ENCODE measurements around the gene TIPARP. TPM values are rescaled to one million over a fixed set of nuclear protein-coding genes. Genes with fewer than 3 reads are reported as not detected.

TIPARP gene
- total and polyA plus RNA-seq, 2 donors (not counting 1 experiment from before 2014, with no cell fraction given): 11.2 to 42.5 TPM

- Mint-ChIP-seq H3K27me3 (no peaks in the 10 kb centered on the region), H3K9me3 (ENCODE audit: insufficient read depth) (no peaks in the 10 kb centered on the region), H3K4me1 (no peaks in the 10 kb centered on the region), H3K4me3 (no peak overlapping the region), H3K27ac (no peak overlapping the region)
- H3K4me2 ChIP-seq (replicated peaks; ENCODE audit: low read depth, low read length, poor library complexity, severe bottlenecking): no peak overlapping the region
- H3K79me2 ChIP-seq (ENCODE audit: control insufficient read depth, insufficient read depth, low read length): no peaks in the 10 kb centered on the region
- POLR2A ChIA-PET: no interaction called here
- H3K36me3 ChIP-seq (replicated peaks in 1 of 2; ENCODE audit: control extremely low read depth in 1 of 2, control insufficient read depth in 1 of 2, extremely low read depth in 1 of 2, insufficient read depth in 2 of 2, low read length in 1 of 2): no peaks in the 10 kb centered on the region
- intact Hi-C loops (cut with micrococcal nuclease): no loop called here
- DNase-seq: no peak
- WGBS (ENCODE audit: insufficient coverage): 95% methylated on average over 1 of the region's 1 CpG
- H2AFZ ChIP-seq (ENCODE audit: insufficient read depth, low read depth, low read length, poor library complexity, severe bottlenecking): no peak overlapping the region
- CTCF ChIA-PET: no interaction called here
- no peak overlapping the region for H3K9ac ChIP-seq (ENCODE audit: low read length)
- no peaks in the 10 kb centered on the region for H3K27me3 ChIP-seq (replicated peaks in 1 of 4; ENCODE audit: control extremely low read depth in 1 of 4, control insufficient read depth in 3 of 4, insufficient read depth in 4 of 4, low read length in 3 of 4)
- H3K4me1 ChIP-seq (ENCODE audit: control insufficient read depth in 2 of 2, insufficient read depth in 2 of 2, low read length in 2 of 2): no peaks in the 10 kb centered on the region
- H4K20me1 ChIP-seq (ENCODE audit: control insufficient read depth, insufficient read depth, low read length, poor library complexity, severe bottlenecking): no peaks in the 10 kb centered on the region
- peaks cover 0 to 1% (median 0%) of the 10 kb centered on the region in 3 donors for H3K9me3 ChIP-seq (ENCODE audit: control extremely low read depth in 1 of 3, control insufficient read depth in 2 of 3, insufficient read depth in 1 of 3, low read length in 2 of 3)
- no peak for ATAC-seq (ENCODE audit: low read depth)
- no peak overlapping the region for H3K4me3 ChIP-seq (ENCODE audit: control extremely low read depth in 1 of 5, extremely low read depth in 1 of 5, insufficient read depth in 1 of 5, low read depth in 2 of 5, low read length in 4 of 5)
- TF ChIP-seq EZH2 (IDR thresholded peaks at IDR 0.05; ENCODE audit: borderline replicate concordance, insufficient read depth, low read depth, low read length, poor library complexity, severe bottlenecking): no peak
- TF ChIP-seq, protein P1, sequence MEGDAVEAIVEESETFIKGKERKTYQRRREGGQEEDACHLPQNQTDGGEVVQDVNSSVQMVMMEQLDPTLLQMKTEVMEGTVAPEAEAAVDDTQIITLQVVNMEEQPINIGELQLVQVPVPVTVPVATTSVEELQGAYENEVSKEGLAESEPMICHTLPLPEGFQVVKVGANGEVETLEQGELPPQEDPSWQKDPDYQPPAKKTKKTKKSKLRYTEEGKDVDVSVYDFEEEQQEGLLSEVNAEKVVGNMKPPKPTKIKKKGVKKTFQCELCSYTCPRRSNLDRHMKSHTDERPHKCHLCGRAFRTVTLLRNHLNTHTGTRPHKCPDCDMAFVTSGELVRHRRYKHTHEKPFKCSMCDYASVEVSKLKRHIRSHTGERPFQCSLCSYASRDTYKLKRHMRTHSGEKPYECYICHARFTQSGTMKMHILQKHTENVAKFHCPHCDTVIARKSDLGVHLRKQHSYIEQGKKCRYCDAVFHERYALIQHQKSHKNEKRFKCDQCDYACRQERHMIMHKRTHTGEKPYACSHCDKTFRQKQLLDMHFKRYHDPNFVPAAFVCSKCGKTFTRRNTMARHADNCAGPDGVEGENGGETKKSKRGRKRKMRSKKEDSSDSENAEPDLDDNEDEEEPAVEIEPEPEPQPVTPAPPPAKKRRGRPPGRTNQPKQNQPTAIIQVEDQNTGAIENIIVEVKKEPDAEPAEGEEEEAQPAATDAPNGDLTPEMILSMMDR (IDR thresholded peaks at IDR 0.05): no peak
- H3K27ac ChIP-seq (ENCODE audit: low read length in 2 of 2): no peak overlapping the region
Observed at GRCh38 chr3:156654834-156655233, 19.6 kb upstream of the TIPARP start.

DNA sequence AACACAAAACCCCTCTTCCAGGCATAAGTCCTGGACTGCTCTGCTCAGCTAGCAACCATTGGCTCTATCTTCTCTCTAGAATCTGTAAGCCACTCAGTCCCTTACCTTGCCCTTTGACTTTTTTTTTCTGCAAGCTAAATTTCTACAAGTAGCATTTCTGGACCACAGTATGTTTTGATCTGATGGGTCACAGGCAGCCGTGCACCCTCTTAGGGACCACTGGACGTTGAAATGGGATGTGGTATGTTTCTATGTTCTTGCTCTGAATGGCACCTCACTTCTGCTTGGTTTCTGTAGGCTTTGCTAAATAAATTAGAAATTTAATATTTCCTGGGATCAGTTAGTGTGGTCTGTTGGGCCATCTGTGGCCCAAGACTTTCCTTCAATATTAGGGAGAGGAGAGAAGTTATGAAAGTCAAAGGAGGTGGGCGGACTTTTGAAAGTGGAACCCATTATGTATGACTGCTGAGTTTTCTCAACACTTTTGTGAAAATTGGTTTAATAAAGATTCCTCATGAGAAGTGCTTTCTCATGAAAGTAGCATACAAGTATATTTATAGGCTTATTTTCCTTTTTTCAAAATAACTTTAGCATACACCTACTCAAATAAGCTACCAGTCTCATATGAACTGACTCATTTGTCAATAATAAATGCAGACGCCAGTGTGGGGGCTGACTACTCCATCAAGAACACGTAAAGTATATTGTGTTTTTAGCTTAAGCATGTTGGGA, 18.4 kb upstream of the TIPARP start:
- Histone ChIP-seq H3K4me1 (ENCODE audit: control insufficient read depth in 2 of 2, insufficient read depth in 2 of 2, low read length in 2 of 2) (peaks cover 5% of the 10 kb centered on the region in 2 donors), H3K4me2 (replicated peaks; ENCODE audit: low read depth, low read length, poor library complexity, severe bottlenecking) (no peak overlapping the region), H3K36me3 (replicated peaks in 1 of 2; ENCODE audit: control extremely low read depth in 1 of 2, control insufficient read depth in 1 of 2, extremely low read depth in 1 of 2, insufficient read depth in 2 of 2, low read length in 1 of 2) (no peaks in the 10 kb centered on the region), H3K9ac (ENCODE audit: low read length) (no peak overlapping the region), H3K27me3 (replicated peaks in 1 of 4; ENCODE audit: control extremely low read depth in 1 of 4, control insufficient read depth in 3 of 4, insufficient read depth in 4 of 4, low read length in 3 of 4) (no peaks in the 10 kb centered on the region), H4K20me1 (ENCODE audit: control insufficient read depth, insufficient read depth, low read length, poor library complexity, severe bottlenecking) (no peaks in the 10 kb centered on the region), H3K9me3 (ENCODE audit: control extremely low read depth in 1 of 3, control insufficient read depth in 2 of 3, insufficient read depth in 1 of 3, low read length in 2 of 3) (peaks cover 0 to 1% (median 0%) of the 10 kb centered on the region in 3 donors), H2AFZ (ENCODE audit: insufficient read depth, low read depth, low read length, poor library complexity, severe bottlenecking) (no peak overlapping the region), H3K4me3 (ENCODE audit: control extremely low read depth in 1 of 5, extremely low read depth in 1 of 5, insufficient read depth in 1 of 5, low read depth in 2 of 5, low read length in 4 of 5) (no peak overlapping the region), H3K27ac (ENCODE audit: low read length in 2 of 2) (no peak overlapping the region), H3K79me2 (ENCODE audit: control insufficient read depth, insufficient read depth, low read length) (no peaks in the 10 kb centered on the region)
- H3K27me3 Mint-ChIP-seq: no peaks in the 10 kb centered on the region
- H3K27ac Mint-ChIP-seq: no peak overlapping the region
- TF ChIP-seq, protein P1 (IDR thresholded peaks at IDR 0.05): no peak
- ChIA-PET POLR2A (no interaction called here), CTCF (no interaction called here)
- no peak overlapping the region for H3K4me3 Mint-ChIP-seq
- intact Hi-C loops (cut with micrococcal nuclease): no loop called here
- H3K4me1 Mint-ChIP-seq: peaks cover 5% of the 10 kb centered on the region
- 90% methylated on average over 2 of the region's 5 CpGs for WGBS (ENCODE audit: insufficient coverage)
- H3K9me3 Mint-ChIP-seq (ENCODE audit: insufficient read depth): no peaks in the 10 kb centered on the region
- no peak for DNase-seq
- ATAC-seq (ENCODE audit: low read depth): no peak
